Stimulated activated CD4-positive, alpha-beta T cell treated with anti-CD3 and anti-CD28 coated beads, Interleukin-15, amount 100 ng/mL, for 48 hours (primary cell): ENCODE results near the gene HPX.
"Not testable (repeated sequence)": the region's sequence is repeated elsewhere in the genome, so short reads cannot be mapped to it uniquely, and the experiment has no call there.

Experiments
- DNase-seq, 2 donors: peaks; one replicate each; pipeline ENCODE4 v3.0.0-alpha.2; 2020; ENCODE audit warnings: low read depth in 2 of 2

HPX gene

GRCh38 chr11:6417907-6418556, 22.8 kb downstream of the HPX start:
- DNase-seq, result no peak

GRCh38 chr11:6415797-6416196, 25.0 kb downstream of the HPX start:
- no peak for DNase-seq

GRCh38 chr11:6414874-6415328, 25.9 kb downstream of the HPX start:
- DNase-seq, result no peak

GRCh38 chr11:6413791-6414201, 27.0 kb downstream of the HPX start:
- peak; percentile 64 to 68 for DNase-seq

- no peak for DNase-seq
Measured at GRCh38 chr11:6411594-6412031, 29.2 kb downstream of the HPX start.

- no peak for DNase-seq
Measured at GRCh38 chr11:6410695-6411430, 29.9 kb downstream of the HPX start.

- no peak for DNase-seq
Measured at GRCh38 chr11:6406370-6406769, 34.4 kb downstream of the HPX start.

GRCh38 chr11:6405846-6406245, 34.9 kb downstream of the HPX start:
- DNase-seq, result no peak

GRCh38 chr11:6405052-6405667, 35.6 kb downstream of the HPX start:
- DNase-seq, result no peak

- no peak for DNase-seq
Measured at GRCh38 chr11:6404342-6405051, 36.3 kb downstream of the HPX start.

GRCh38 chr11:6403539-6403938, 37.2 kb downstream of the HPX start:
- no peak for DNase-seq

GRCh38 chr11:6402561-6402981, 38.2 kb downstream of the HPX start:
- peak; percentile 56 to 62 for DNase-seq

GRCh38 chr11:6402061-6402470, 38.7 kb downstream of the HPX start:
- no peak for DNase-seq

- DNase-seq, result no peak
Measured at GRCh38 chr11:6401464-6401863, 39.3 kb downstream of the HPX start.

- DNase-seq, result no peak
Measured at GRCh38 chr11:6400431-6401345, 40.1 kb downstream of the HPX start.

GRCh38 chr11:6397636-6398035, 43.2 kb downstream of the HPX start:
- no peak for DNase-seq

GRCh38 chr11:6397156-6397555, 43.6 kb downstream of the HPX start:
- no peak for DNase-seq

- no peak for DNase-seq
Measured at GRCh38 chr11:6395470-6396060, 45.2 kb downstream of the HPX start.

- DNase-seq, result no peak
Measured at GRCh38 chr11:6393989-6394670, 46.7 kb downstream of the HPX start.

GRCh38 chr11:6392251-6392650, 48.5 kb downstream of the HPX start:
- DNase-seq, result not testable (repeated sequence)
